ENCODE measurements around the gene NUDT3.
"Not testable (repeated sequence)": the region's sequence is repeated elsewhere in the genome, so short reads cannot be mapped to it uniquely, and the experiment has no call there.

Gene NUDT3

DNA sequence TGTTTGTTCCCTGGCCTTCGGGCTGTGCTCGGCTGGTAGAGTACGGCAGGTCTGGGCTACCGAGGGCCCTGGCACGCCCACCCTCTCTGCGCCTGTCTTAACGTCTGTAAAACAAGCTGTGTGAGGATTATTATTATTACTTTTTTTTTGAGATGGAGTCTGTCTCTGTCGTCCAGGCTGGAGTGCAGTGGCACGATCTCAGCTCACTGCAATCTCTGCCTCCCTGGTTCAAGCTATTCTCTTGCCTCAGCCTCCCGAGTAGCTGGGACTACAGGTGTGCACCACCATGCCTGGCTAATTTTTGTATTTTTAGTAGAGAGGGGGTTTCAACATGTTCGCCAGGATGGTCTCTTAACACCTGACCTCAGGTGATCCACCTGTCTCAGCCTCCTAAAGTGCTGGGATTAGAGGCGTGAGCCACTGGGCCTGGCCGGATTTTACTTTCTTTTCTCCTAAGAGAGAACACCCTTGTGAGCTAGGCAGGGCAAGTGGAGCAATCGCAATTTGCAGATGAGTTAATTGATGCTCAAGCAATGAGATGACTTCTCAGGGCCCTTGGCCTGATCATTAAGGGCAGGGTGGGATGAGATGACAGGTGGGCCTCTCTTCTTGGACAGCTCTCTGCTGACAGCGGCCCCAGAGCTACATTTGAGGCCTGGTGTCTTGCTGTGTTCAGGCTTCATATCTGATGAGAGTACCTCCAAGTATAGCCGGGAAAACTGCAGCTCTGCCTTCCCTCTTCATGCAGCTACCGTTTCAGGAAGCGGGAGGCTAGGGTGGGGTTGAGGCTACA is 142.8 kb downstream of the NUDT3 start:
- DNase-seq (ENCODE audit: low read depth), result no peak

DNA sequence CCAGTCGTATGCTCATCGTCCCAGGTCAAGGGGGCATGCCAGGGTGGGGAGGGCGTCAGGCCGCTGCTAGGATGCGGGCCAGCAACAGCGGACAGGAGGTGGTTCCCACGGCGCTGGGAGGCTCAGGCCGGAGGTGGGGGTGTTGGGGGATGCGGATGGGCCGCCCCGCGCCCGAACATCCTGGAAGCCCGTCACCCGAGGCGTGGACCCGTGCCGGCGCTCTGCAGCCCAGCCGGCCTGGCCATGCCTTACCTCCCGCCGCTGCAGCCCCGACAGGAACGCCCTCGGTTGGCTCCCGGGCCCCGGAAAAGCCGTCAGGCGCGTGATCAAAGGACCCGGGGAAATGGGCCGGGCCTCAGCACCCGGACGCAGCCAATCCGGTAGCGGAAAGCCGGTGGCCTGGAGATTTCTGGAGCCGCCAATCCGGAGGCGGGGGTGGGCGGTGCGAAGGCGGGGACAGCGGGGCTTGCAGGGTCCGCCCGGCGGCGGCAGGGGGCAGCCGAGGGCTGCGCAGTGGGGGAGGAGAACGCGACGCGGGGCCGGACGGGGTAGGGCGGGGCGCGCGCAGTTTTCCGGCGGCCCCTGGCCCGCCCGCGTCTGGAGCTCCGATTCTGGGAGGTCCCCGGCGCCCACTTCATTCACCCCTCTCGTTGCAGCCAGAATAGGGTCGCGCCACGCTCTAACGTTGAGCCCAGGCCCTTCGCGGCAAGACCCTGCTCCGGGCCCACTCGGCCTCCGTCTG is 143.6 kb downstream of the NUDT3 start, which contains the start of gene SMIM29:
TSS of gene SMIM29 (minus strand) at position 280 of the 742 bp plus-strand sequence. CDS start 1,215 bp downstream, outside the sequence.
- peak; percentile 96 for DNase-seq (ENCODE audit: low read depth)

DNA sequence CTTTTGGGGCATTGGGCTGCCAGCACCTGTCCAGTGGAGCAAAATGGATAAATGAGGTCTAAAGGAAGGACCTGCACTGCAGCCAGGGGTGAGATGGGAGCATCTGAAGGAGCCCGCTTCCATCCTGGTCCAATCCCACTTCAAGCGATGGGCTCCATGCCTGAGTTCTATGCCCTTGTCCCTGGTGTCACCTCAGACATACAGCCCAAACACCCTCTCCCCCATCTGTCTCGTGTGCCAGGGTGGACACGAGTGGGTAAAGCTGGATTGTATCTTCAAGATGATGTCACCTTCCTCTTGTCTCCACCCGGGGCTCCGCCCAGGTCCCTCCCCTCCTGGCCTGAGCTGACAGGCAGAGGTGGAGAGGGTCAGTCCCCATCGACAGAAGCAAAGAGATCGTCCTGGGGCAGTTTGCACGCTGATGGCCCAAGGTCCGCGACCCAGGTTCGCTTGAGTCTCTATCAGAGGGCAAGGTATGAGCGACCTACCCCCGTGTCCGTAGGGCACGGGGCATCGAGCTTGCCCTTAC is 144.2 kb downstream of the NUDT3 start:
- DNase-seq (ENCODE audit: low read depth), result no peak

DNA sequence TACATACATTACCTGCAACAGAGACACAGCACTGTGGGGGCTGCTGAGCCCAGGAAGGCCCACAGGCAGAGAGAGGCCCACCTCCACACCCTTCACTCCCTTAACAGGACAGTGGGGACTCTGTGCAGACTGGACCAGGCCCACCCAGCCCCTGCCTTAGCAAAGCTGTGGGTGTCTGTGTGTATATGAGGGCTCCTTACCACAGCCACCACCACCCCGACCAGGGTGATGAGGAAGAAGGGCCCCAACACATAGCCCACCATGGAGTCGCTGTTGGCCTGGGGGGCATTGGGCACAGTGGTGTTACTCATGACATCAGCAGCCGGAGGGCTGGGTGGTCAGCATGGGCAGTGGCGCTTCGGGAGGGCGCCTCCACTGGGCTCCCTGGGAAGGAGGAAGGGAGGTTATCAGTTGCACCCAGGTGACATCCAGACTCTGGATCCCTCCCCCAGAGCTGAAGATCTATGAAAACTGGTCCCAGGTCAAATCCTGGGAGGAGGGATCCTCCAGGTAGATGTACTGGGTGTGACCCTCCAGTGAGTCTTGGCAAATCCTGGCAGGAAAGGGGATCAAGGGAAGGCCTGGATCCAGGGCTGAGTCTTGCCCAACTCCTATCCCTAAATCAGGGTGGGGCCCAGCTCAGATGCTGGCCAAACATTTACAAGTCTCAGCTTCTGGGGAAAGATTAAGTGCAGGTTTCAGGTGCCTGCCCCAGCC is 144.8 kb downstream of the NUDT3 start:
- DNase-seq (ENCODE audit: low read depth), result no peak

DNA sequence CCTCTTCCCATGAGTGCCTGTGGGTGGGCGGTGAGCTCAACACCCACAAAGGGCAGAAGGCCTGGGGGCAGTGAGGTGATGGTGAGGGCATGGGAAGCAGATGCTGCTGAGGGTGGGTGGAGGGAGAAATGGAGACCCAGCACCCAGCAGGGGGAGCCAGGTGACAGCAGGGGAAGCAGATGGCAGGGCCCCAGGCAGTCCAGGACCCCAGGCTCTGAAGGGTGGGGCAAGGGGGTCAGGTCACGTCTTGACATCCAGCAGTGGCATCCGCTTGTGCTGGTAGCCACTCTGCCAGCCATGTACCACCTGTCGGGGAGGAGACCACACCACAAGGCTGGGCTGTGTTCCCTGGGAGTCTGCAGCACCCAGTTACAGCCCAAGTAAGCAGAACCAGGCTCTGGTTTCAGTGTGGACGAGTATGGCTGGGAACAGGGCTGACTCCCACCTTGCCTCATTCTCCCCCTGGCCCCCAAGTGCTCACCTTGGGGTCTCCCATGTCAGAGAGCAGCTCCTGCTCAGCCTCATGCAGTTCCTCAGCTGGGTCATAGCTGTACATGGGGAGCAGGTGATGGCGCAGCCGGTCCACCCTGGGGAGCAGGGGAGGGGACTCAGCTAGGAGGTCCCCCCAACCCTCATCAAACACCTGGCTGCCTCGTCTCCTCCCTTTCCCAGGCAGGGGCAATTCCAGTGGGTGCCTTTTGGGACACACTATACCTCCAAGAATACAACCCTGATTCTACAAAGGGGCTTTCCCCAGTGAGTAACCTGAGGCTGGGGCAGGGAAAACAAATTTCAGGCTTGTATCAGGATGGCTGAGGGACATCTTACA is 145.7 kb downstream of the NUDT3 start:
- DNase-seq (ENCODE audit: low read depth), result peak; percentile 46

DNA sequence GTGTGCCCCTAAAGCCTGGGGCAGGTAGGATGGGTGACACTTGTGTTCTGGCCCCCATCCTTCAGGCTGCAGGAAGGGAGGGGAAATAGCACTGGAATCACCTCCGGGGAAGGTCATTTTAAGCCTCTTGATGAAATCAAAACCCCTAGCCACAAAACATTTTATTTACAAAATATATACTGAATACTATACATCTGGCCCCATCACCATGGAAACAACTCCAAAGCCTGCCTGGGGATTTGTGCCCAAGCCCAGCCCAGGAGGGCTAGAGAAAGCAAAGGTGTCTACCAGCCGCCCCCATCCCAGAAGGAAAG is 146.3 kb downstream of the NUDT3 start:
- no peak for DNase-seq (ENCODE audit: low read depth)

DNA sequence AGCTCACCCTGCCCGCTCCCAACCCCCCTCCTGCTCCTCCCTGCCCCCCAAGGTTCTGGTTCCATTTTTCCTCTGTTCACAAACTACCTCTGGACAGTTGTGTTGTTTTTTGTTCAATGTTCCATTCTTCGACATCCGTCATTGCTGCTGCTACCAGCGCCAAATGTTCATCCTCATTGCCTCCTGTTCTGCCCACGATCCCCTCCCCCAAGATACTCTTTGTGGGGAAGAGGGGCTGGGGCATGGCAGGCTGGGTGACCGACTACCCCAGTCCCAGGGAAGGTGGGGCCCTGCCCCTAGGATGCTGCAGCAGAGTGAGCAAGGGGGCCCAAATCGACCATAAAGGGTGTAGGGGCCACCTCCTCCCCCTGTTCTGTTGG is 146.7 kb downstream of the NUDT3 start:
- not testable (repeated sequence) for DNase-seq (ENCODE audit: low read depth)

DNA sequence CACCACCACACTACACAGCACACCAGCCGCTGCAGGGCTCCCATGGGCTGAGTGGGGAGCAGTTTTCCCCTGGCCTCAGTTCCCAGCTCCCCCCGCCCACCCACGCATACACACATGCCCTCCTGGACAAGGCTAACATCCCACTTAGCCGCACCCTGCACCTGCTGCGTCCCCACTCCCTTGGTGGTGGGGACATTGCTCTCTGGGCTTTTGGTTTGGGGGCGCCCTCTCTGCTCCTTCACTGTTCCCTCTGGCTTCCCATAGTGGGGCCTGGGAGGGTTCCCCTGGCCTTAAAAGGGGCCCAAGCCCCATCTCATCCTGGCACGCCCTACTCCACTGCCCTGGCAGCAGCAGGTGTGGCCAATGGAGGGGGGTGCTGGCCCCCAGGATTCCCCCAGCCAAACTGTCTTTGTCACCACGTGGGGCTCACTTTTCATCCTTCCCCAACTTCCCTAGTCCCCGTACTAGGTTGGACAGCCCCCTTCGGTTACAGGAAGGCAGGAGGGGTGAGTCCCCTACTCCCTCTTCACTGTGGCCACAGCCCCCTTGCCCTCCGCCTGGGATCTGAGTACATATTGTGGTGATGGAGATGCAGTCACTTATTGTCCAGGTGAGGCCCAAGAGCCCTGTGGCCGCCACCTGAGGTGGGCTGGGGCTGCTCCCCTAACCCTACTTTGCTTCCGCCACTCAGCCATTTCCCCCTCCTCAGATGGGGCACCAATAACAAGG is 147.3 kb downstream of the NUDT3 start:
- DNase-seq (ENCODE audit: low read depth), result not testable (repeated sequence)

DNA sequence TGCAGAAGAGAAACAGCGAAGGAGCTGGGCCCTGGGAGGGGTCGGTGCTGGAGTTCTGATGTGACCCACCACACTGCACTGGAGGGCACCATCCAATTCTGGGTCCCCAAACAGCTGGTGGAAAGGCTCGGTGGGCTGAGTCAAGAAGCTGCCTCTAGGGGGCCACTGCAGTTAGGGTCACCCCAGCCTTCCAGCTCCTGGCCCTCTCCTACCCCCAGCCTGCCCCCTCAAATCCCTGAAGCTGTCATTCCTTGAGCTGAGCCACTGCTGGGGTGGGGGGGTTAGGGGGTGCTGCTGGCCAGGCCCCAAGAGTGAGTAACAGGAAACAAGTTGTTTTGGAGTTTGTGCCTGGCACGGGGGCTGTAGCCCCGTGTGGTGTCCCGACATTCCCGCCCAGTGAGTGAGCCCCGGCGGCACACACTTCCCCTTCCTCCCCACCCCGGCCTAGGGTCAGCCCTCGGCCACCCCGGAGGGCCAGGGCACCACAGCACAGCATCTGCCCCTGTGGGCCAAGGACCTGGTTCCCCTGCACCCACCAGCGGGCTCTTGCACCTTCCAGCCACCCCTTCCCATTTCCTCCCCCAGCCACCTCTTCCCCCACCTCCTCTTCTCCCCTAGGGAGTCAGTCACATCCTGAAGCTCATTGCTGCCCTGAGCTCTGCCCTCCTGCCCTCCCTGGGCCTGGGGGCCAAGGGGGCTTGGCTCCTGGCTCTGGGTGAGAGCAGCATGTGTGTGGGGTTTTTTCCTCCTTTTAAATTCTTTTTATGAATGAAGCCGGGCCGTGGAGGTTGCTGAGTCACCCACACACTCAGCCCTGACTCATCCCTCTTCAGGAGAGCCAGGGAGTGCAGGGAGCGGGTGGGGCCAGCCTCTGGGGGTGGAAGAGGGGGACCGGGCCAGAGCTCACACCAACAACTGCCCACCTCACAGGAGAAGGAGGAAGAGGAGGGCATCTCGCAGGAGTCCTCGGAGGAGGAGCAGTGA is 148.3 kb downstream of the NUDT3 start:
- DNase-seq (ENCODE audit: low read depth), result peak; percentile 54

DNA sequence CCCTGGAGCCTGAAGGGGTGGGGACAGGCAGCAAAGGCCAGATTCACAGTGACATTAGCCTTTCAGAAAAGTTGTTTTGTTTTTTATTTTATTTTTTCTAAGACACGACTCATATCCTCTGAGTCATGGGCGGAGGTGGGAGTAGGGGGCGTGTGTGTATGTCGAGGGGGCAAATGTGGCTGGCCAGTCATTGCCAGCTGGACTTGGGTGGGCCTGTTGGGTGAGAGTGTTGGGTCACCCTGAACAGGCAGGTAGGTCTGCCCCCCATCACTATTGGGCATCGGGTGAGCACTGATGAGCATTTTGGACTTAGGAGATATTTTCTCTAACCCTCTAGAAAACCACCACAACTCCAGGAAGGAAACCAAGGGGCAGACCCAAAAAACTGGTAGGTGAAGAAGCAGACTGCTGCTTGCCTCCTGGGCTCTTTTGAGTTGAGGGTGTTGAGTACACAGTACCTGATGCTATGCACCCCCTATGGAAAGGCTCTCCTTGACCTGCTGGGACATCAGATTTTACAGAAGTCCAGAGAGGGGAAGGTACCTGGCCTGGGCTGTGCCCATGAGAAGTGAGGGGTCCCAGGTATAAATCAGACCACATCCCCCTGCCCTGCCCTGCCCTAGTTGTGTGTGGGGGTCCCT is 149.2 kb downstream of the NUDT3 start:
- no peak for DNase-seq (ENCODE audit: low read depth)

DNA sequence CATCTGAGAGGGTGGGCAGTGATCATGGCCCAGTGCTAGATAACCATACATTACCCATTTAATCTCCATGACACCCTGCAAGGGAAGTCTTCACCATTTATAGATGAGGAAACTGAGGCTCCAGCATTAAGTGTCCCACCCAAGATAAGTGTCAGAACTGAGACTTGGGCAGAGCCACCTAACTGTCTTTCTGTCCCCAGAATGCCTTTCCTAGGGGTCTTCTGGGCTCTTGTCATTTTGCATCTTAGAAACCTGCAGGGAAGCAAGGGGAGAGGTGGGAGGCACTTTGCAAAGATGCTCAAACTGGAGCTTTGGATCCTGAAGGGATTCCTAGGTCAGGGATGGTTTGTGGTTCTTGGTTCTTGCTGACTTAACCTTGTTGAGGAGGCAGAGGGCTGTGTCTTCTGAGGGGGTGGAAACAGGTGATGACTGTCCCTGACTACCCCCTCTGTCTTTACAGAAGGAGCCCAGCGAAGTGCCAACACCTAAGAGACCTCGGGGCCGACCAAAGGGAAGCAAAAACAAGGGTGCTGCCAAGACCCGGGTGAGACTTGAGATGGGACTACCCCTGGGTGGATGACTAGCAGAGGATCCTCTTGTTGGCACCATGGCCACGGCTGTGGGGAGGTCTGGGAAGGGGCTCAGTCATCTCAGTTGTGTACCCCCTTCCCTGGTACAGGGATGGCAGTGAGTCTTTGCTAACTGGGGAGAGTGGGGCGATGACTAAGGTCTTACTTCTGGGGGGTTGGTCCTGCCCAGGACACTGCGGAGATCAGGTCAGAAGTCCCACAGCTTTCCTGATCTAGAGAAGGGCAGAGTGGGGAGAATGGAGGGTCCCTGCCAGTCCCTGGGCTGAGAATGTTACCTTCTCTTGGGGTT is 150.0 kb downstream of the NUDT3 start:
- DNase-seq (ENCODE audit: low read depth), result no peak

DNA sequence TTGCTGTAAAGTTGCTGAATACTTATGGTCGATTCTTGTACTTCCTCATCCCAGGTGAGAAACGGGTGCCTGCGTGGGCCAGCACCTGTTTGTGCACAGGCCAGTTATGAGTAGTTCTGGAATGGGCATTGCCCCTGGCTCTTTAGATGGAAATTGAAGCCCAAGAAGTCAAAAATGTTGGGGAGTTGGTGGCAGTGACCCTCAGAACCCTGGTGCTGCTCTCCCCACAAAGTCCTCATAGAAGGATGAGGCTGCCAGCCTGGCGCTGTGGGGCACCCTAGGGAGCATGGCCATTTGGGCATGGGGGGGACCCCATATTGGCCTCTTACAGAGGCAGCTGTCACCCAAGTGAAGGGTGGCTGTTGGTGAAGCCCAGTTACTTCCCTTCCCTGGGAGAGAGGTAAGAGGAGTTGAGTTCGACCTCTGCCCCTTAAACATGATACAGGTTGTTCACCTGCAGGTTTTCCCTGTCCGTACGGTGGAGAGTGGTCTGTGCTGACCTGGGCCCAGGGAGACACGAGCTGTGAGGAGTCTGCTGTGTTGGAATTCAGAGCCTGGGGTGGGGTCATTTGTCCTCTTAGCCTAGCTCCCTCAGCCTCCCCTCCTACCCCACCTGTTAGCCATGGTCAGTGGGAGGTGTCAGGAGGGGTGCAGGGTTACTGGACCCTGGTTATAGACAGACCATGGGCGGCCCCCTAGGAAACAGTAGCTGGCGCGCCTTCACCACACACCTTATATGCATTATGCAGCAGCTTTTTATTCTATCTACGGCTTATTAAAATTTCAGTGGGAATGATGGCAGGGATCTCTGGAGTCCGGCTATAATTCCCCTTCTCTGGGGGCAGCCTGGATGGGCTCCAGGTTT is 150.9 kb downstream of the NUDT3 start:
- DNase-seq (ENCODE audit: low read depth), result no peak

DNA sequence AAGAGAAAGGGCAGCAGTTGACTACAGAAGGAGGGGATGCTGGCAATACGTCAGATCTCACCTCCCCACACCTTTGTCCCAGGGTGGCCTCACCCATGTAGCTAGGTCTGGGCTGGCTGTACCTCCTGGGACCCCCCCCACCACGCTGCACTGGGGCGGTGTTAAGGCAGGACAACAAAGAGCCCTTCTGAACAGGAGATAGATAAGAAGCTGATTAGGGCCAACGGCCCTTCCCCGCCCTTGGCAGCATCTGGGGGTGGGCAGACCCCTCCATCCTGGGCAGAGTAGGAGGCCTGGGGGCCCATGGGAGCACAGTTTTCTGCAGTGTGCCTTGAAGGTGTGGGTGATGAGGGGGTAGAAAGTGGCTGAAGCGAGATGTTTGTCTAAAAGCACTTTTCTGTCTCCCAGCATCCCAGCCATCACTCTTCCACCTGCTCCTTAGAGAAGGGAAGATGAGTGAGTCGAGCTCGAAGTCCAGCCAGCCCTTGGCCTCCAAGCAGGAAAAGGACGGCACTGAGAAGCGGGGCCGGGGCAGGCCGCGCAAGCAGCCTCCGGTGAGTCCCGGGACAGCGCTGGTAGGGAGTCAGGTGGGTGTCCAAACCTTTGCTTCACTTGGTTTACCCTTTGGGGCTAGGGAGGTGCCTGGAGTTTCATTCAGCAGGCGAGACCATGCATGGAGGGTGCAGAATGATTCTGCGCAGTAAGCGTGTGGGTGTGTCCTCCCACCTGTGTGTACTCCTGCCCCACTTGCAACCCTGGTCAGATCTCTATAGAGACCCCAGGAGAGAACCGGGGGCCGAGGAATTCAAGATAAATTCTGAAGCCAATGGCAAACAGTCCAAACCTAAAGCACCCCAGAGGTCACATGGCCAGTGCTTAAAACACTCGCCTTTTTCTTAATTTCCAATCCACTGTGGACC is 151.9 kb downstream of the NUDT3 start:
- DNase-seq (ENCODE audit: low read depth), result no peak

DNA sequence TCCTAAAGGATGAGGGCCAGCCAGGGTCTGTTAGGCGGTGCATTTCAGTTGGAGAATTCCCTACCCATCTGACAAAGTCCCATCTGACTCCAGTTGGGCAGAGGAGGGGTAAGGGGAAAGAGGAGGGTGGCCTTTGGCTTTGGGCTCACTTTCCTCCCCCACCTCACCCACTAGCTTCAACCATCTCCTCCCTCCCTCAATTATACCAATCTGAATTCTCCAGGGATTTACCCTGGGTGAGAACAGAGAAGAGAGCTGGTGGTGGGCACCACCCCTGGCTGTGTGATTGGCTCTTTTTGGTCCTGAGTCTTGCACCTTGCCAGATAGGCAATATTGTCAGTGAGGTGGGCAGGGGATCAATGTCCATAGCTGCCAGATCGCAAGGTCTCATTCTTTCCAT is 152.6 kb downstream of the NUDT3 start:
- DNase-seq (ENCODE audit: low read depth), result no peak

DNA sequence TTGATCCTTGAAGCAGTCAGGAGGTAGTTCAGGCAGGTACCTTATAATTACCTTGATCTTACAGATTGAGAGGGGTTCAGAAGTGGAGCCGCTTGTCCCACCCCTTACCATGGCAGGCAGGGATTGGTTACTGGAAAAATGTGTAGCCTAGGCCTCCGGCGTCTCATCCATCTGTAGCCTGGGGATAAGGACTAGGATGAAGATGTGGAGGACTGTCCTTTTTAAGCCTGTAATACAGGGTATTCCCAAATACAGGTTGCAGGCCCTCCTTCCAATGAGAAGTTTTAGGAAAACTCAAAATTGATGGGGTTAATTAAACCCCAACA is 153.0 kb downstream of the NUDT3 start:
- DNase-seq (ENCODE audit: low read depth), result no peak
